HepG2 (cell line): ENCODE measurements around the gene MAPK10. TPM values are rescaled to one million over a fixed set of nuclear protein-coding genes. Genes with fewer than 3 reads are reported as not detected.

Experiments
- ATAC-seq: fragments of 200-7000 bp; cut with Tn5 transposase; 3 replicates; pipeline ENCODE4 v1.9.1; 2020; ENCODE audit warnings: mild to moderate bottlenecking, moderate library complexity
- BruUV-seq: library from RNA; stranded (reverse); fragments of 400-500 nt; replicated peaks from 2 replicates; lab custom pipeline; 2021; lab: Mats Ljungman, UMichigan
- CTCF ChIA-PET: fragments of 300-600 bp; formaldehyde crosslinking; extraction: SDS; loops from one replicate; lab custom pipeline; 2021; ENCODE audit warnings: low total read pairs, inconsistent platforms, low intra/inter-chr PET ratio; lab: Yijun Ruan, JAX
- POLR2A ChIA-PET: fragments of 350-600 bp; sonication (Branson Sonifier 250); formaldehyde crosslinking; loops from one replicate; lab custom pipeline; 2020; ENCODE audit warnings: antibody characterized with exemption, inconsistent platforms; lab: Yijun Ruan, JAX
- DNase-seq: peaks from one replicate; pipeline ENCODE4 v3.0.0-alpha.2; 2015; ENCODE audit warnings: low spot score
- FAIRE-seq: peaks from 3 replicates; lab custom pipeline; 2011; peaks lifted over from hg19 to GRCh38; lab: Jason Lieb, UNC
- H2AFZ ChIP-seq: one replicate; pipeline ENCODE4 v1.6.1; 2011; ENCODE audit warnings: low read length, inconsistent platforms
- H3K27ac ChIP-seq: fragments of 300-600 bp; 3 replicates; pipeline ENCODE4 v1.8.0; 2011; ENCODE audit warnings: mixed run types, mild to moderate bottlenecking, mixed read lengths, low read length, inconsistent platforms; ENCODE audit not compliant: insufficient read depth; ENCODE audit errors: extremely low read length
- H3K27me3 ChIP-seq, 2 experiments: fragments of 200-600 bp in 1 of 2; 2 replicates in 1 of 2; 3 replicates in 1 of 2; pipeline versions ENCODE4 v1.6.0 to v1.8.0; 2011; ENCODE audit warnings: low read length in 2 of 2, mild to moderate bottlenecking in 2 of 2, moderate library complexity in 2 of 2, inconsistent platforms in 1 of 2; ENCODE audit not compliant: insufficient read depth in 2 of 2, control insufficient read depth in 1 of 2
- H3K36me3 ChIP-seq, 2 experiments: fragments of 200-600 bp in 1 of 2; replicated peaks in 1 of 2; 2 replicates in 1 of 2; 3 replicates in 1 of 2; pipeline versions ENCODE4 v1.5.1 to v1.8.0; 2011; ENCODE audit warnings: low read length in 2 of 2, inconsistent platforms in 1 of 2; ENCODE audit not compliant: insufficient read depth in 2 of 2, control insufficient read depth in 1 of 2
- H3K4me1 ChIP-seq: 2 replicates; pipeline ENCODE4 v1.5.1; 2012; ENCODE audit warnings: low read length, inconsistent platforms; ENCODE audit not compliant: insufficient read depth
- H3K4me2 ChIP-seq: 2 replicates; pipeline ENCODE4 v1.6.0; 2011; ENCODE audit warnings: low read depth, low read length, inconsistent platforms
- H3K4me3 ChIP-seq, 3 experiments: fragments of 200-600 bp in 1 of 3; sonication (generic), shearing (Covaris generic) in 1 of 3; replicated peaks in 1 of 3; 2 replicates each; pipeline ENCODE4 v1.5.1; 2011 to 2016; ENCODE audit warnings: low read length in 3 of 3, inconsistent platforms in 2 of 3, low read depth in 2 of 3, mild to moderate bottlenecking in 2 of 3, control low read depth in 1 of 3, mixed read lengths in 1 of 3; ENCODE audit not compliant: insufficient read depth in 1 of 3
- H3K79me2 ChIP-seq: one replicate; pipeline ENCODE4 v1.6.1; 2011; ENCODE audit warnings: low read length, inconsistent platforms; ENCODE audit not compliant: insufficient read depth
- H3K9ac ChIP-seq: 2 replicates; pipeline ENCODE4 v1.6.0; 2011; ENCODE audit warnings: mild to moderate bottlenecking, low read depth, low read length, inconsistent platforms; ENCODE audit not compliant: insufficient read depth
- H3K9me3 ChIP-seq: 2 replicates; pipeline ENCODE4 v1.5.1; 2012; ENCODE audit warnings: mild to moderate bottlenecking, low read length
- H4K20me1 ChIP-seq: 2 replicates; pipeline ENCODE4 v1.6.0; 2011; ENCODE audit warnings: inconsistent platforms, mild to moderate bottlenecking, low read length, moderate library complexity; ENCODE audit not compliant: insufficient read depth
- FOXK2 ChIP-seq: fragments of 450-650 bp; IDR thresholded peaks from 2 replicates; pipeline ENCODE4 v1.6.1; 2016
- HNF4A ChIP-seq: sonication (generic); formaldehyde crosslinking; IDR thresholded peaks from 2 replicates; pipeline ENCODE4 v1.4.0; 2020; ENCODE audit warnings: missing genetic modification reagents
- HNF4G ChIP-seq, 2 experiments: sonication (generic) in 1 of 2; formaldehyde crosslinking in 1 of 2; IDR thresholded peaks; 2 replicates each; pipeline versions ENCODE4 v1.4.0 to v1.6.1; 2011 to 2020; ENCODE audit warnings: borderline replicate concordance in 2 of 2, low read depth in 2 of 2, mild to moderate bottlenecking in 2 of 2, low read length in 1 of 2, missing genetic modification reagents in 1 of 2, moderate library complexity in 1 of 2
- HNRNPH1 ChIP-seq: fragments of 200-400 bp; formaldehyde crosslinking; optimal IDR thresholded peaks from 2 replicates; pipeline ENCODE3; 2017; ENCODE audit warnings: mild to moderate bottlenecking, low read depth, low read length
- MAFF ChIP-seq: IDR thresholded peaks from 2 replicates; pipeline ENCODE4 v1.6.1; 2011; ENCODE audit warnings: low read depth, low read length, improper control_type of control experiment
- ZNF362 ChIP-seq: sonication (generic); formaldehyde crosslinking; IDR thresholded peaks from 2 replicates; pipeline ENCODE4 v1.4.0; 2020; ENCODE audit warnings: missing genetic modification reagents, mild to moderate bottlenecking, borderline replicate concordance
- ZNF773 ChIP-seq: sonication (generic); formaldehyde crosslinking; IDR thresholded peaks from 2 replicates; pipeline ENCODE4 v1.4.0; 2020; ENCODE audit warnings: missing genetic modification reagents, borderline replicate concordance
- WGBS: methylation state at CpG from one replicate; pipeline ENCODE4 v1.1.6; 2017; ENCODE audit warnings: low lambda C conversion rate; 5-methylcytosine and 5-hydroxymethylcytosine counted together
- in situ Hi-C: cut with HindIII; loops from 2 replicates; pipeline ENCODE4 v1.10.0; 2017; ENCODE audit warnings: low pct_unique_long_range_greater_than_20kb; ENCODE audit not compliant: extremely low pct_ligation_motif_present
- intact Hi-C: fragments of 100-400 bp; cut with micrococcal nuclease; formaldehyde crosslinking; loops from one replicate; pipeline ENCODE4 v1.10.0; 2022; ENCODE audit not compliant: unreplicated experiment
- polyA plus RNA-seq, 8 experiments: library from polyadenylated mRNA; depleted of rRNA in 3 of 8; stranded (reverse) in 7 of 8; unstranded in 1 of 8; fragments of >200 nt; fragmentation: Illumina TruSeq in 4 of 8; extraction: Trizol in 4 of 8; gene quantifications; 2 replicates each; pipeline versions ENCODE4 v1.2.1 to v1.2.3, GENCODE V29; 2011 to 2016; ENCODE audit warnings: low read depth in 4 of 8, missing spikeins in 1 of 8, mixed read lengths in 1 of 8; ENCODE audit not compliant: insufficient read depth in 1 of 8
- total RNA-seq, 5 experiments: library from RNA; depleted of rRNA; stranded (reverse); fragments of >200 nt; fragmentation: Illumina TruSeq; extraction: Trizol; gene quantifications; 2 replicates each; pipeline ENCODE4 v1.2.3, GENCODE V29; 2016; ENCODE audit warnings: low read depth in 1 of 5
- TF ChIP-seq, protein P1 (sequence below): sonication (generic); formaldehyde crosslinking; IDR thresholded peaks from 2 replicates; pipeline ENCODE4 v1.5.0; 2020; ENCODE audit warnings: mild to moderate bottlenecking, missing genetic modification reagents
- TF ChIP-seq, protein P2 (sequence below): sonication (generic); formaldehyde crosslinking; IDR thresholded peaks from 2 replicates; pipeline ENCODE4 v1.4.0; 2020; ENCODE audit warnings: missing genetic modification reagents, borderline replicate concordance
- TF ChIP-seq, protein P3 (sequence below): sonication (generic); formaldehyde crosslinking; IDR thresholded peaks from 2 replicates; pipeline ENCODE4 v1.5.1; 2020; ENCODE audit warnings: missing genetic modification reagents, mild to moderate bottlenecking, borderline replicate concordance
- TF ChIP-seq, protein P4 (sequence below): sonication (generic); formaldehyde crosslinking; IDR thresholded peaks from 2 replicates; pipeline ENCODE4 v1.4.0; 2020; ENCODE audit warnings: mild to moderate bottlenecking, missing genetic modification reagents

Gene MAPK10
- total and polyA plus RNA-seq, 2 of the 13 experiments (the other 11 are each of a cell fraction or from before 2014, with no cell fraction given), result not detected

DNA sequence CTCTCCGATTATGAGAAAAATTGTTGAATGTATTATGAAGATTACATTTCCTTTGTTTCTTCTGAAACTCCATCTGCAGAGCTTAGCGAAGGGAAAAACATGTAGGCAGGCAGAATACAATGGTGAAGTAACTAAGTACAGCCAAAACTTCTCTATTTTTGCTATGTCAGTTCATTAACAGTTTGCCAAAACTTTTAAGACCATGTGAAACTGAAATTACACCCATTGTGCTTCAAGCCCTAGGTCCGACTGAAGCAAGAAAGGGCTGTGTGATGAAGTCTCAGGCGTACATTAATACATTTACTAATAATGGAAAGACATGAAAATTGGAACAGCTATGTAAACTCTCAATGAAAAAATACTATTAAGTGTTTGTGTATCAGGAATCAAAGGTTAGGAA, 398.0 kb downstream of the MAPK10 start:
- Histone ChIP-seq H3K9ac (no peak overlapping the region), H3K4me1 (no peaks in the 10 kb centered on the region), H2AFZ (no peak overlapping the region), H3K36me3 (no peaks in the 10 kb centered on the region), H4K20me1 (no peaks in the 10 kb centered on the region), H3K27me3 (no peaks in the 10 kb centered on the region), H3K4me3 (no peak overlapping the region), H3K9me3 (no peaks in the 10 kb centered on the region), H3K27ac (no peak overlapping the region), H3K4me2 (no peak overlapping the region), H3K79me2 (no peaks in the 10 kb centered on the region)
- DNase-seq, result no peak
- BruUV-seq, result no TSS peak
- ChIA-PET POLR2A (no interaction called here), CTCF (no interaction called here)
- FAIRE-seq, result no peak
- TF ChIP-seq, protein P1, sequence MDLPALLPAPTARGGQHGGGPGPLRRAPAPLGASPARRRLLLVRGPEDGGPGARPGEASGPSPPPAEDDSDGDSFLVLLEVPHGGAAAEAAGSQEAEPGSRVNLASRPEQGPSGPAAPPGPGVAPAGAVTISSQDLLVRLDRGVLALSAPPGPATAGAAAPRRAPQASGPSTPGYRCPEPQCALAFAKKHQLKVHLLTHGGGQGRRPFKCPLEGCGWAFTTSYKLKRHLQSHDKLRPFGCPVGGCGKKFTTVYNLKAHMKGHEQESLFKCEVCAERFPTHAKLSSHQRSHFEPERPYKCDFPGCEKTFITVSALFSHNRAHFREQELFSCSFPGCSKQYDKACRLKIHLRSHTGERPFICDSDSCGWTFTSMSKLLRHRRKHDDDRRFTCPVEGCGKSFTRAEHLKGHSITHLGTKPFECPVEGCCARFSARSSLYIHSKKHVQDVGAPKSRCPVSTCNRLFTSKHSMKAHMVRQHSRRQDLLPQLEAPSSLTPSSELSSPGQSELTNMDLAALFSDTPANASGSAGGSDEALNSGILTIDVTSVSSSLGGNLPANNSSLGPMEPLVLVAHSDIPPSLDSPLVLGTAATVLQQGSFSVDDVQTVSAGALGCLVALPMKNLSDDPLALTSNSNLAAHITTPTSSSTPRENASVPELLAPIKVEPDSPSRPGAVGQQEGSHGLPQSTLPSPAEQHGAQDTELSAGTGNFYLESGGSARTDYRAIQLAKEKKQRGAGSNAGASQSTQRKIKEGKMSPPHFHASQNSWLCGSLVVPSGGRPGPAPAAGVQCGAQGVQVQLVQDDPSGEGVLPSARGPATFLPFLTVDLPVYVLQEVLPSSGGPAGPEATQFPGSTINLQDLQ (CRISPR knock-in tag), result no peak
- TF ChIP-seq, protein P2, sequence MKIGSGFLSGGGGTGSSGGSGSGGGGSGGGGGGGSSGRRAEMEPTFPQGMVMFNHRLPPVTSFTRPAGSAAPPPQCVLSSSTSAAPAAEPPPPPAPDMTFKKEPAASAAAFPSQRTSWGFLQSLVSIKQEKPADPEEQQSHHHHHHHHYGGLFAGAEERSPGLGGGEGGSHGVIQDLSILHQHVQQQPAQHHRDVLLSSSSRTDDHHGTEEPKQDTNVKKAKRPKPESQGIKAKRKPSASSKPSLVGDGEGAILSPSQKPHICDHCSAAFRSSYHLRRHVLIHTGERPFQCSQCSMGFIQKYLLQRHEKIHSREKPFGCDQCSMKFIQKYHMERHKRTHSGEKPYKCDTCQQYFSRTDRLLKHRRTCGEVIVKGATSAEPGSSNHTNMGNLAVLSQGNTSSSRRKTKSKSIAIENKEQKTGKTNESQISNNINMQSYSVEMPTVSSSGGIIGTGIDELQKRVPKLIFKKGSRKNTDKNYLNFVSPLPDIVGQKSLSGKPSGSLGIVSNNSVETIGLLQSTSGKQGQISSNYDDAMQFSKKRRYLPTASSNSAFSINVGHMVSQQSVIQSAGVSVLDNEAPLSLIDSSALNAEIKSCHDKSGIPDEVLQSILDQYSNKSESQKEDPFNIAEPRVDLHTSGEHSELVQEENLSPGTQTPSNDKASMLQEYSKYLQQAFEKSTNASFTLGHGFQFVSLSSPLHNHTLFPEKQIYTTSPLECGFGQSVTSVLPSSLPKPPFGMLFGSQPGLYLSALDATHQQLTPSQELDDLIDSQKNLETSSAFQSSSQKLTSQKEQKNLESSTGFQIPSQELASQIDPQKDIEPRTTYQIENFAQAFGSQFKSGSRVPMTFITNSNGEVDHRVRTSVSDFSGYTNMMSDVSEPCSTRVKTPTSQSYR (CRISPR knock-in tag), result no peak
- TF ChIP-seq HNF4G (IDR thresholded peaks at IDR 0.05; ENCODE audit: borderline replicate concordance, low read depth, low read length), result no peak
- TF ChIP-seq HNF4G (CRISPR knock-in tag; IDR thresholded peaks at IDR 0.05; ENCODE audit: borderline replicate concordance, low read depth), result no peak
- TF ChIP-seq, protein P3, sequence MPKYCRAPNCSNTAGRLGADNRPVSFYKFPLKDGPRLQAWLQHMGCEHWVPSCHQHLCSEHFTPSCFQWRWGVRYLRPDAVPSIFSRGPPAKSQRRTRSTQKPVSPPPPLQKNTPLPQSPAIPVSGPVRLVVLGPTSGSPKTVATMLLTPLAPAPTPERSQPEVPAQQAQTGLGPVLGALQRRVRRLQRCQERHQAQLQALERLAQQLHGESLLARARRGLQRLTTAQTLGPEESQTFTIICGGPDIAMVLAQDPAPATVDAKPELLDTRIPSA (CRISPR knock-in tag), result no peak
- no peak for TF ChIP-seq ZNF773 (CRISPR knock-in tag)
- TF ChIP-seq, protein P4, sequence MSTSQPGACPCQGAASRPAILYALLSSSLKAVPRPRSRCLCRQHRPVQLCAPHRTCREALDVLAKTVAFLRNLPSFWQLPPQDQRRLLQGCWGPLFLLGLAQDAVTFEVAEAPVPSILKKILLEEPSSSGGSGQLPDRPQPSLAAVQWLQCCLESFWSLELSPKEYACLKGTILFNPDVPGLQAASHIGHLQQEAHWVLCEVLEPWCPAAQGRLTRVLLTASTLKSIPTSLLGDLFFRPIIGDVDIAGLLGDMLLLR (CRISPR knock-in tag), result no peak
- TF ChIP-seq FOXK2, result no peak
- TF ChIP-seq ZNF362 (CRISPR knock-in tag), result no peak
- no peak for TF ChIP-seq MAFF
- TF ChIP-seq HNF4A (CRISPR knock-in tag), result no peak
- TF ChIP-seq HNRNPH1, result no peak
- intact Hi-C loops (loop anchor here (10.0 kb wide), 1 partner anchor 137 kb away; no protein-coding TSS in a partner anchor), in situ Hi-C loops (no loop called here)
- 52% methylated on average over 4 of the region's 4 CpGs for WGBS
- no peak for ATAC-seq
